ENCODE results near the gene PXDN.

Gene PXDN

GRCh38 chr2:1697601-1698000, 46.7 kb downstream of the PXDN start:
- ATAC-seq (ENCODE audit: insufficient read depth, low read depth) (no peak), DNase-seq (no peak)
- Histone ChIP-seq H3K4me1 (ENCODE audit: insufficient read depth, low read length) (no peaks in the 10 kb centered on the region), H3K4me3 (ENCODE audit: low read depth in 1 of 2, low read length in 2 of 2) (no peak overlapping the region), H3K79me2 (ENCODE audit: insufficient read depth, low read length) (no peaks in the 10 kb centered on the region), H2AFZ (ENCODE audit: low read depth, low read length) (no peak overlapping the region), H3K9me3 (ENCODE audit: insufficient read depth, low read length, severe bottlenecking) (no peaks in the 10 kb centered on the region), H3K4me2 (ENCODE audit: insufficient read depth, low read length) (no peak overlapping the region), H4K20me1 (ENCODE audit: insufficient read depth, low read length) (no peaks in the 10 kb centered on the region), H3K27me3 (ENCODE audit: insufficient read depth, low read length, poor library complexity) (peaks cover 7% of the 10 kb centered on the region), H3K27ac (ENCODE audit: low read length) (no peak overlapping the region), H3K36me3 (ENCODE audit: insufficient read depth, low read length) (no peaks in the 10 kb centered on the region), H3K9ac (ENCODE audit: low read depth, low read length) (no peak overlapping the region)
- TF ChIP-seq CTCF (IDR thresholded peaks at IDR 0.05; ENCODE audit: borderline replicate concordance, extremely low read depth, low read length, poor library complexity, severe bottlenecking) = no peak
- TF ChIP-seq EZH2 (IDR thresholded peaks at IDR 0.05; ENCODE audit: borderline replicate concordance, low read depth, low read length, severe bottlenecking) = no peak

- H3K27me3 ChIP-seq (ENCODE audit: insufficient read depth, low read length, poor library complexity) = peaks cover 18% of the 10 kb centered on the region
- H3K4me1 ChIP-seq (ENCODE audit: insufficient read depth, low read length) = no peaks in the 10 kb centered on the region
- DNase-seq (no peak), ATAC-seq (ENCODE audit: insufficient read depth, low read depth) (no peak)
- H3K4me3 ChIP-seq (ENCODE audit: low read depth in 1 of 2, low read length in 2 of 2) = no peak overlapping the region
- H3K79me2 ChIP-seq (ENCODE audit: insufficient read depth, low read length) = no peaks in the 10 kb centered on the region
- no peak for TF ChIP-seq CTCF (IDR thresholded peaks at IDR 0.05; ENCODE audit: borderline replicate concordance, extremely low read depth, low read length, poor library complexity, severe bottlenecking)
- no peak for TF ChIP-seq EZH2 (IDR thresholded peaks at IDR 0.05; ENCODE audit: borderline replicate concordance, low read depth, low read length, severe bottlenecking)
- H3K36me3 ChIP-seq (ENCODE audit: insufficient read depth, low read length) = no peaks in the 10 kb centered on the region
- no peak overlapping the region for H3K9ac ChIP-seq (ENCODE audit: low read depth, low read length)
- H3K4me2 ChIP-seq (ENCODE audit: insufficient read depth, low read length) = no peak overlapping the region
- no peak overlapping the region for H3K27ac ChIP-seq (ENCODE audit: low read length)
- no peaks in the 10 kb centered on the region for H4K20me1 ChIP-seq (ENCODE audit: insufficient read depth, low read length)
- H3K9me3 ChIP-seq (ENCODE audit: insufficient read depth, low read length, severe bottlenecking) = no peaks in the 10 kb centered on the region
- no peak overlapping the region for H2AFZ ChIP-seq (ENCODE audit: low read depth, low read length)
Measured at GRCh38 chr2:1696472-1696871, 47.8 kb downstream of the PXDN start.

GRCh38 chr2:1694371-1695271, 49.7 kb downstream of the PXDN start:
- Histone ChIP-seq H3K4me2 (ENCODE audit: insufficient read depth, low read length) (no peak overlapping the region), H3K27me3 (ENCODE audit: insufficient read depth, low read length, poor library complexity) (peaks cover 20% of the 10 kb centered on the region), H3K27ac (ENCODE audit: low read length) (no peak overlapping the region), H3K9me3 (ENCODE audit: insufficient read depth, low read length, severe bottlenecking) (no peaks in the 10 kb centered on the region), H3K36me3 (ENCODE audit: insufficient read depth, low read length) (no peaks in the 10 kb centered on the region), H4K20me1 (ENCODE audit: insufficient read depth, low read length) (no peaks in the 10 kb centered on the region), H3K79me2 (ENCODE audit: insufficient read depth, low read length) (no peaks in the 10 kb centered on the region), H2AFZ (ENCODE audit: low read depth, low read length) (no peak overlapping the region), H3K4me1 (ENCODE audit: insufficient read depth, low read length) (no peaks in the 10 kb centered on the region), H3K4me3 (ENCODE audit: low read depth in 1 of 2, low read length in 2 of 2) (no peak overlapping the region), H3K9ac (ENCODE audit: low read depth, low read length) (no peak overlapping the region)
- no peak for TF ChIP-seq CTCF (IDR thresholded peaks at IDR 0.05; ENCODE audit: borderline replicate concordance, extremely low read depth, low read length, poor library complexity, severe bottlenecking)
- DNase-seq (no peak), ATAC-seq (ENCODE audit: insufficient read depth, low read depth) (no peak)
